ENCODE results near the gene PASD1. TPM values are rescaled to one million over a fixed set of nuclear protein-coding genes. Genes with fewer than 3 reads are reported as not detected.

Gene PASD1
- total RNA-seq, 1 experiment from 2014 or later: not detected

DNA sequence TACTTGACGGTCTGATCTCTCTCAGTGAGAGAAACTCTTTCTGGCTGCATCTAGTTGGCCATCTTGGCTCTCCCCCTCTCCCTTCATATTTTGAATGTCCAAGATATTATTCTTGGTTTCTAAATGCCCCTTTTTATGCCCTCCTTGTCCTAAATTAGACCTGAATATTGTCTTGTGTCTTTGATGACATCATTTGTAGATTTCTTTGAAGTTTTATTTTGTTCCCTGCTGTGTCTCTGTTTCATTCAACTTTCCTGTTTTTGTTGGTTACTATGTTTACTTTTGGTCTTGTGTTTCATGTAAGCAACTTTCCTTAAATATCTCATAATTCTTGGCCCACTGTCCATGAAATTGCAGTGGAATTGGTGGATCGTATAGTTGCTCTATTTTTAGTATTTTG lies 46.1 kb upstream of the PASD1 start:
- no peaks in the 10 kb centered on the region for H3K4me1 ChIP-seq (ENCODE audit: insufficient read depth, low read length)
- no peak overlapping the region for H3K9ac ChIP-seq (ENCODE audit: low read length)
- intact Hi-C loops (cut with micrococcal nuclease): no loop called here
- H4K20me1 ChIP-seq (ENCODE audit: low read length): no peaks in the 10 kb centered on the region
- no peak overlapping the region for H3K4me3 ChIP-seq (ENCODE audit: low read length)
- H3F3A ChIP-seq (ENCODE audit: low read length, unreplicated experiment): no peaks in the 10 kb centered on the region
- ATAC-seq: no peak
- no peak for DNase-seq
- H3K27me3 ChIP-seq (ENCODE audit: low read length): 0 out of 2 replicates have a peak, but pooled peaks cover 7% of the 10 kb centered on the region
- no peaks in the 10 kb centered on the region for H3K9me2 ChIP-seq (replicated peaks; ENCODE audit: low read length)
- ChIA-PET POLR2A (ENCODE audit: unreplicated experiment) (no interaction called here), CTCF (no interaction called here)
- no peaks in the 10 kb centered on the region for H3K79me2 ChIP-seq (ENCODE audit: low read length)
- no peak overlapping the region for H3K4me2 ChIP-seq (ENCODE audit: low read length)
- H2AFZ ChIP-seq (ENCODE audit: low read length): no peak overlapping the region
- no peak overlapping the region for H3K27ac ChIP-seq (ENCODE audit: low read length)
- BruUV-seq (replicated peaks): no TSS peak
- H3K36me3 ChIP-seq (ENCODE audit: low read depth, low read length): no peaks in the 10 kb centered on the region
- TF ChIP-seq, protein P1, sequence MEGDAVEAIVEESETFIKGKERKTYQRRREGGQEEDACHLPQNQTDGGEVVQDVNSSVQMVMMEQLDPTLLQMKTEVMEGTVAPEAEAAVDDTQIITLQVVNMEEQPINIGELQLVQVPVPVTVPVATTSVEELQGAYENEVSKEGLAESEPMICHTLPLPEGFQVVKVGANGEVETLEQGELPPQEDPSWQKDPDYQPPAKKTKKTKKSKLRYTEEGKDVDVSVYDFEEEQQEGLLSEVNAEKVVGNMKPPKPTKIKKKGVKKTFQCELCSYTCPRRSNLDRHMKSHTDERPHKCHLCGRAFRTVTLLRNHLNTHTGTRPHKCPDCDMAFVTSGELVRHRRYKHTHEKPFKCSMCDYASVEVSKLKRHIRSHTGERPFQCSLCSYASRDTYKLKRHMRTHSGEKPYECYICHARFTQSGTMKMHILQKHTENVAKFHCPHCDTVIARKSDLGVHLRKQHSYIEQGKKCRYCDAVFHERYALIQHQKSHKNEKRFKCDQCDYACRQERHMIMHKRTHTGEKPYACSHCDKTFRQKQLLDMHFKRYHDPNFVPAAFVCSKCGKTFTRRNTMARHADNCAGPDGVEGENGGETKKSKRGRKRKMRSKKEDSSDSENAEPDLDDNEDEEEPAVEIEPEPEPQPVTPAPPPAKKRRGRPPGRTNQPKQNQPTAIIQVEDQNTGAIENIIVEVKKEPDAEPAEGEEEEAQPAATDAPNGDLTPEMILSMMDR (conservative IDR thresholded peaks at IDR 0.05; ENCODE audit: low read depth, low read length): no peak
- no peak for TF ChIP-seq EZH2phosphoT487 (IDR thresholded peaks at IDR 0.05; ENCODE audit: borderline replicate concordance, low read length)
- no peak for TF ChIP-seq EZH2 (IDR thresholded peaks at IDR 0.05; ENCODE audit: low read length, unreplicated experiment)
- no peaks in the 10 kb centered on the region for H3K9me3 ChIP-seq (ENCODE audit: low read length)

DNA sequence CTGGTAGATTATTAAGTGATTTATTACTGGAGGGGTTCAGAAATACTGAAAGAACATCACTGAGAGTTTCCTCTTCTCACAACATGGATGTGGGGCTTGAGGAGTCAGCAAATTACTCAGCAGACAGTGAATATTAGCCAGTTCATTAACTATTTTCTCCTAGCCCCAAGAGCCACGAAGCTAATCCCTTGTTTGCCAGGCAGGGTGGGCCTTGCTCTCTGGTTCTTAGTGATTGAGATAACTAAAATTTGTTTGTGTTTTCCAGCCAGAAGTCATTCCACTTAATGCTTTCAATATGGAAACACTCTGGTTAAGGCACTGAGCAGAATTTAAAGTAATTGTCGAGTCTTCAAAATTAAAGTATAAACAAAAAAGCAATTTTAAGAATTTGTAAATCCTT lies 40.1 kb upstream of the PASD1 start:
- ChIA-PET POLR2A (ENCODE audit: unreplicated experiment) (no interaction called here), CTCF (no interaction called here)
- no peak overlapping the region for H3K4me2 ChIP-seq (ENCODE audit: low read length)
- no peak overlapping the region for H3K27ac ChIP-seq (ENCODE audit: low read length)
- no peak overlapping the region for H2AFZ ChIP-seq (ENCODE audit: low read length)
- H3K9me2 ChIP-seq (replicated peaks; ENCODE audit: low read length): no peaks in the 10 kb centered on the region
- no peaks in the 10 kb centered on the region for H4K20me1 ChIP-seq (ENCODE audit: low read length)
- BruUV-seq (replicated peaks): no TSS peak
- H3K9me3 ChIP-seq (ENCODE audit: low read length): no peaks in the 10 kb centered on the region
- H3K79me2 ChIP-seq (ENCODE audit: low read length): no peaks in the 10 kb centered on the region
- DNase-seq (no peak), ATAC-seq (no peak)
- intact Hi-C loops (cut with micrococcal nuclease): no loop called here
- H3K9ac ChIP-seq (ENCODE audit: low read length): no peak overlapping the region
- no peaks in the 10 kb centered on the region for H3K4me1 ChIP-seq (ENCODE audit: insufficient read depth, low read length)
- TF ChIP-seq, protein P1 (conservative IDR thresholded peaks at IDR 0.05; ENCODE audit: low read depth, low read length): no peak
- no peak for TF ChIP-seq EZH2phosphoT487 (IDR thresholded peaks at IDR 0.05; ENCODE audit: borderline replicate concordance, low read length)
- no peak for TF ChIP-seq EZH2 (IDR thresholded peaks at IDR 0.05; ENCODE audit: low read length, unreplicated experiment)
- H3F3A ChIP-seq (ENCODE audit: low read length, unreplicated experiment): no peaks in the 10 kb centered on the region
- H3K27me3 ChIP-seq (ENCODE audit: low read length): 0 out of 2 replicates have a peak, but pooled peaks cover 7% of the 10 kb centered on the region
- H3K36me3 ChIP-seq (ENCODE audit: low read depth, low read length): no peaks in the 10 kb centered on the region
- no peak overlapping the region for H3K4me3 ChIP-seq (ENCODE audit: low read length)

DNA sequence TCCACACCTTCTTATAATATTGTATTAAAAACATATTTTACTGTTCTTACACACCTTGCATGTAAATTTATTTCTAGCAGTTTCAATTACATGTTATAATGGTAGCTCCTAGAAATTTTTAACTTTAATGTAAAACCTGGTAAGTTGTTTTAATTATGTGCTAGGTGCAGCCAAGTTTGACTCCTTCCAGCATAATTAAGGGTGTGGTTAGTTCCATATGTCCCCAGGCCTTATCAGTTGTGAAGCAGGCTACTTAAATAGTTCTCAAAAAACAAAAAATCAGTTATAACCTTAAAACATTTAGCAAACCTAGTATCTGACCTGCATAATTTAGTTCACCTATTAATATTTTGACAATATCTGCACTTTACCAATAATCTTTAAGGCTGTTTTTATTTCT lies 26.9 kb upstream of the PASD1 start:
- Histone ChIP-seq H3K27me3 (ENCODE audit: low read length) (no peaks in the 10 kb centered on the region), H3K79me2 (ENCODE audit: low read length) (no peaks in the 10 kb centered on the region), H2AFZ (ENCODE audit: low read length) (no peak overlapping the region), H4K20me1 (ENCODE audit: low read length) (no peaks in the 10 kb centered on the region), H3K27ac (ENCODE audit: low read length) (no peak overlapping the region), H3K36me3 (ENCODE audit: low read depth, low read length) (no peaks in the 10 kb centered on the region), H3K9ac (ENCODE audit: low read length) (no peak overlapping the region), H3K4me2 (ENCODE audit: low read length) (no peak overlapping the region), H3K4me1 (ENCODE audit: insufficient read depth, low read length) (no peaks in the 10 kb centered on the region), H3K9me2 (replicated peaks; ENCODE audit: low read length) (no peaks in the 10 kb centered on the region), H3K4me3 (ENCODE audit: low read length) (no peak overlapping the region), H3K9me3 (ENCODE audit: low read length) (no peaks in the 10 kb centered on the region), H3F3A (ENCODE audit: low read length, unreplicated experiment) (no peaks in the 10 kb centered on the region)
- ChIA-PET CTCF (no interaction called here), POLR2A (ENCODE audit: unreplicated experiment) (no interaction called here)
- TF ChIP-seq EZH2 (IDR thresholded peaks at IDR 0.05; ENCODE audit: low read length, unreplicated experiment) (no peak), EZH2phosphoT487 (IDR thresholded peaks at IDR 0.05; ENCODE audit: borderline replicate concordance, low read length) (no peak)
- TF ChIP-seq, protein P1 (conservative IDR thresholded peaks at IDR 0.05; ENCODE audit: low read depth, low read length): no peak
- no peak for ATAC-seq
- no peak for DNase-seq
- intact Hi-C loops (cut with micrococcal nuclease): no loop called here
- no TSS peak for BruUV-seq (replicated peaks)
